Measurements from ENCODE around the gene DHFR. TPM values are rescaled to one million over a fixed set of nuclear protein-coding genes. Genes with fewer than 3 reads are reported as not detected.

Gene DHFR
- total and polyA plus RNA-seq, 2 experiments from 2014 or later = 11.6 to 23.8 TPM

- Histone ChIP-seq H3K4me2 (ENCODE audit: unreplicated experiment) (no peak overlapping the region), H3K4me3 (no peak overlapping the region), H3K9me2 (ENCODE audit: insufficient read depth) (no peaks in the 10 kb centered on the region), H3K4me1 (ENCODE audit: insufficient read depth) (no peaks in the 10 kb centered on the region), H3F3A (ENCODE audit: insufficient read depth) (no peaks in the 10 kb centered on the region), H3K9me3 (ENCODE audit: low read depth) (no peaks in the 10 kb centered on the region), H3K36me3 (ENCODE audit: low read depth) (no peaks in the 10 kb centered on the region), H2AFZ (no peak overlapping the region), H4K20me1 (ENCODE audit: insufficient read depth) (no peaks in the 10 kb centered on the region), H3K27ac (no peak overlapping the region), H3K79me2 (ENCODE audit: insufficient read depth) (no peaks in the 10 kb centered on the region), H3K27me3 (replicated peaks; ENCODE audit: insufficient read depth) (no peaks in the 10 kb centered on the region), H3K9ac (no peak overlapping the region)
- in situ Hi-C loops (cut with MboI) = no loop called here
- DNase-seq = no peak
- TF ChIP-seq EZH2 (IDR thresholded peaks at IDR 0.05; ENCODE audit: insufficient read depth, poor library complexity, severe bottlenecking) (no peak), EZH2phosphoT487 (IDR thresholded peaks at IDR 0.05; ENCODE audit: insufficient read depth, low read depth) (no peak)
- 100% methylated on average over 4 of the region's 4 CpGs for WGBS, 2 experiments (ENCODE audit: low coverage in 1 of 2, low lambda C conversion rate in 2 of 2, missing lambda C conversion rate in 2 of 2)
Measured at GRCh38 chr5:80644900-80645299, 9.9 kb downstream of the DHFR start.

GRCh38 chr5:80641353-80641752 lies 13.4 kb downstream of the DHFR start:
- in situ Hi-C loops (cut with MboI) = no loop called here
- TF ChIP-seq EZH2 (IDR thresholded peaks at IDR 0.05; ENCODE audit: insufficient read depth, poor library complexity, severe bottlenecking) (no peak), EZH2phosphoT487 (IDR thresholded peaks at IDR 0.05; ENCODE audit: insufficient read depth, low read depth) (no peak)
- H3K9me2 ChIP-seq (ENCODE audit: insufficient read depth) = no peaks in the 10 kb centered on the region

GRCh38 chr5:80634193-80634592 lies 20.6 kb downstream of the DHFR start:
- in situ Hi-C loops (cut with MboI) = no loop called here
- H3K27me3 ChIP-seq (replicated peaks; ENCODE audit: insufficient read depth) = no peaks in the 10 kb centered on the region
- no peaks in the 10 kb centered on the region for H3F3A ChIP-seq (ENCODE audit: insufficient read depth)
- H2AFZ ChIP-seq = no peak overlapping the region
- H3K9ac ChIP-seq = no peak overlapping the region
- H3K4me3 ChIP-seq = no peak overlapping the region
- no peak overlapping the region for H3K4me2 ChIP-seq (ENCODE audit: unreplicated experiment)
- TF ChIP-seq EZH2 (IDR thresholded peaks at IDR 0.05; ENCODE audit: insufficient read depth, poor library complexity, severe bottlenecking) (no peak), EZH2phosphoT487 (IDR thresholded peaks at IDR 0.05; ENCODE audit: insufficient read depth, low read depth) (no peak)
- H3K4me1 ChIP-seq (ENCODE audit: insufficient read depth) = no peaks in the 10 kb centered on the region
- no peak for DNase-seq
- no peak overlapping the region for H3K27ac ChIP-seq
- no peaks in the 10 kb centered on the region for H3K79me2 ChIP-seq (ENCODE audit: insufficient read depth)
- peaks cover 13% of the 10 kb centered on the region; the same call in 1 of the 2 replicates for H3K36me3 ChIP-seq (ENCODE audit: low read depth)
- no peaks in the 10 kb centered on the region for H3K9me3 ChIP-seq (ENCODE audit: low read depth)
- H3K9me2 ChIP-seq (ENCODE audit: insufficient read depth) = no peaks in the 10 kb centered on the region
- H4K20me1 ChIP-seq (ENCODE audit: insufficient read depth) = no peaks in the 10 kb centered on the region

More at GRCh38 chr5:80641353-80641752, 13.4 kb downstream of the DHFR start:
- WGBS, 2 experiments (ENCODE audit: low coverage in 1 of 2, low lambda C conversion rate in 2 of 2, missing lambda C conversion rate in 2 of 2) = 83 to 90% methylated on average over 4 of the region's 4 CpGs
- H3K4me1 ChIP-seq (ENCODE audit: insufficient read depth) = no peaks in the 10 kb centered on the region
- no peaks in the 10 kb centered on the region for H4K20me1 ChIP-seq (ENCODE audit: insufficient read depth)
- H3K27me3 ChIP-seq (replicated peaks; ENCODE audit: insufficient read depth) = no peaks in the 10 kb centered on the region
- DNase-seq = no peak
- H3K36me3 ChIP-seq (ENCODE audit: low read depth) = peaks cover 13% of the 10 kb centered on the region; the same call in 1 of the 2 replicates
- H3K4me3 ChIP-seq = no peak overlapping the region
- H3K79me2 ChIP-seq (ENCODE audit: insufficient read depth) = no peaks in the 10 kb centered on the region
- no peaks in the 10 kb centered on the region for H3K9me3 ChIP-seq (ENCODE audit: low read depth)
- H3K4me2 ChIP-seq (ENCODE audit: unreplicated experiment) = no peak overlapping the region
- H3K27ac ChIP-seq = no peak overlapping the region
- H3F3A ChIP-seq (ENCODE audit: insufficient read depth) = no peaks in the 10 kb centered on the region
- no peak overlapping the region for H3K9ac ChIP-seq
- no peak overlapping the region for H2AFZ ChIP-seq

GRCh38 chr5:80632700-80633099 lies 22.1 kb downstream of the DHFR start:
- in situ Hi-C loops (cut with MboI) = no loop called here
- TF ChIP-seq EZH2phosphoT487 (IDR thresholded peaks at IDR 0.05; ENCODE audit: insufficient read depth, low read depth) = no peak
- TF ChIP-seq EZH2 (IDR thresholded peaks at IDR 0.05; ENCODE audit: insufficient read depth, poor library complexity, severe bottlenecking) = no peak
- 96 to 99% methylated on average over 2 of the region's 2 CpGs for WGBS, 2 experiments (ENCODE audit: low coverage in 1 of 2, low lambda C conversion rate in 2 of 2, missing lambda C conversion rate in 2 of 2)
- no peak for DNase-seq
- H3K4me3 ChIP-seq = no peak overlapping the region
- no peaks in the 10 kb centered on the region for H3F3A ChIP-seq (ENCODE audit: insufficient read depth)
- 0 out of 2 replicates have a peak, but pooled peaks cover 5% of the 10 kb centered on the region for H3K36me3 ChIP-seq (ENCODE audit: low read depth)
- H3K27me3 ChIP-seq (replicated peaks; ENCODE audit: insufficient read depth) = no peaks in the 10 kb centered on the region
- no peaks in the 10 kb centered on the region for H3K9me3 ChIP-seq (ENCODE audit: low read depth)
- H3K9me2 ChIP-seq (ENCODE audit: insufficient read depth) = no peaks in the 10 kb centered on the region
- H3K27ac ChIP-seq = no peak overlapping the region
- no peak overlapping the region for H3K9ac ChIP-seq
- H4K20me1 ChIP-seq (ENCODE audit: insufficient read depth) = no peaks in the 10 kb centered on the region
- no peak overlapping the region for H3K4me2 ChIP-seq (ENCODE audit: unreplicated experiment)
- H3K79me2 ChIP-seq (ENCODE audit: insufficient read depth) = no peaks in the 10 kb centered on the region
- H2AFZ ChIP-seq = no peak overlapping the region
- H3K4me1 ChIP-seq (ENCODE audit: insufficient read depth) = no peaks in the 10 kb centered on the region

All from GM23248 (cell line).